Breast epithelium (tissue), 3 donors: ENCODE results near the gene SH3BP1.

Source experiments
- POLR2A ChIP-seq: fragments of 450-650 bp; IDR thresholded peaks from one replicate; pipeline ENCODE4 v1.6.1; 2016; ENCODE audit warnings: antibody characterized with exemption, mild to moderate bottlenecking, moderate library complexity
- POLR2AphosphoS5 ChIP-seq, 3 donors: sonication (generic); formaldehyde crosslinking; IDR thresholded peaks; one replicate each; pipeline ENCODE4 v1.6.1; 2017; ENCODE audit warnings: antibody characterized with exemption in 3 of 3

GRCh38 chr22:37647317-37647716 is 7.8 kb downstream of the SH3BP1 start:
- TF ChIP-seq POLR2AphosphoS5 (IDR thresholded peaks at IDR 0.05) (no peak), POLR2A (no peak)
